BLaER1 treated with 17β-estradiol and CSF1 and Interleukin-3, amounts not matched to agents 10 nM and 100 nM (cell line): ENCODE measurements around the gene CYP2A13.
"Not testable (repeated sequence)": the region's sequence is repeated elsewhere in the genome, so short reads cannot be mapped to it uniquely, and the experiment has no call there.

Experiments
- H3K27ac ChIP-seq, 11 experiments: shearing (Covaris generic); formaldehyde crosslinking; 2 replicates each; pipeline ENCODE4 v1.8.1; 2022
- H3K27me3 ChIP-seq, 11 experiments: shearing (Covaris generic); formaldehyde crosslinking; 2 replicates each; pipeline ENCODE4 v1.8.1; 2022
- H3K36me3 ChIP-seq, 11 experiments: shearing (Covaris generic); formaldehyde crosslinking; 2 replicates each; pipeline ENCODE4 v1.8.1; 2022
- H3K4me1 ChIP-seq, 10 experiments: shearing (Covaris generic); formaldehyde crosslinking; 2 replicates each; pipeline ENCODE4 v1.8.1; 2022
- H3K4me2 ChIP-seq, 11 experiments: shearing (Covaris generic); formaldehyde crosslinking; 2 replicates each; pipeline ENCODE4 v1.8.1; 2022
- H3K4me3 ChIP-seq, 10 experiments: shearing (Covaris generic); formaldehyde crosslinking; 2 replicates each; pipeline ENCODE4 v1.8.1; 2022
- H3K9ac ChIP-seq, 11 experiments: shearing (Covaris generic); formaldehyde crosslinking; 2 replicates each; pipeline ENCODE4 v1.8.1; 2022
- H3K9me3 ChIP-seq, 11 experiments: shearing (Covaris generic); formaldehyde crosslinking; replicated peaks in 1 of 11; 2 replicates each; pipeline ENCODE4 v1.8.1; 2022
- H4K20me1 ChIP-seq, 11 experiments: shearing (Covaris generic); formaldehyde crosslinking; 2 replicates each; pipeline ENCODE4 v1.8.1; 2022
- Cebpa-rat ChIP-seq, 11 experiments: shearing (Covaris generic); IDR thresholded peaks; 2 replicates each; pipeline ENCODE4 v1.8.1; 2022

CYP2A13 gene

GRCh38 chr19:41128692-41129091, 40.4 kb downstream of the CYP2A13 start:
- peak overlapping the region; percentile 56 to 93 (median 74); a peak in 21 of 22 replicates for H3K4me2 ChIP-seq
- no peaks in the 10 kb centered on the region for H3K36me3 ChIP-seq
- no peaks in the 10 kb centered on the region for H3K27me3 ChIP-seq
- no peaks in the 10 kb centered on the region for H3K9me3 ChIP-seq
- peaks cover 0 to 11% (median 8%) of the 10 kb centered on the region in 10 experiments; a peak in 11 of 20 replicates for H3K4me1 ChIP-seq
- H3K4me3 ChIP-seq, result no peak overlapping the region
- no peaks in the 10 kb centered on the region for H4K20me1 ChIP-seq
- H3K27ac ChIP-seq, result no peak overlapping the region
- no peak for TF ChIP-seq Cebpa-rat (IDR thresholded peaks at IDR 0.05)
- no peak overlapping the region for H3K9ac ChIP-seq

- Histone ChIP-seq H3K4me3 (no peak overlapping the region), H3K4me2 (no peak overlapping the region), H3K36me3 (no peaks in the 10 kb centered on the region), H3K27ac (no peak overlapping the region), H3K27me3 (peaks cover 0 to 13% (median 0%) of the 10 kb centered on the region in 11 experiments; a peak in 3 of 22 replicates), H4K20me1 (no peaks in the 10 kb centered on the region), H3K9me3 (no peaks in the 10 kb centered on the region), H3K9ac (no peak overlapping the region), H3K4me1 (peaks cover 0 to 11% (median 8%) of the 10 kb centered on the region in 10 experiments; a peak in 11 of 20 replicates)
- no peak for TF ChIP-seq Cebpa-rat (IDR thresholded peaks at IDR 0.05)
Measured at GRCh38 chr19:41131186-41131585, 42.9 kb downstream of the CYP2A13 start.

GRCh38 chr19:41133260-41133659, 45.0 kb downstream of the CYP2A13 start:
- no peak overlapping the region for H3K27ac ChIP-seq
- peaks cover 0 to 13% (median 0%) of the 10 kb centered on the region in 11 experiments; a peak in 3 of 22 replicates for H3K27me3 ChIP-seq

GRCh38 chr19:41134616-41135015, 46.4 kb downstream of the CYP2A13 start:
- Histone ChIP-seq H3K4me3 (no peak overlapping the region), H3K27ac (no peak overlapping the region), H4K20me1 (no peaks in the 10 kb centered on the region), H3K4me2 (no peak overlapping the region), H3K9me3 (no peaks in the 10 kb centered on the region), H3K4me1 (no peaks in the 10 kb centered on the region), H3K9ac (no peak overlapping the region), H3K36me3 (no peaks in the 10 kb centered on the region), H3K27me3 (peaks cover 0 to 13% (median 0%) of the 10 kb centered on the region in 11 experiments; a peak in 3 of 22 replicates)
- TF ChIP-seq Cebpa-rat (IDR thresholded peaks at IDR 0.05), result no peak

More at GRCh38 chr19:41133260-41133659, 45.0 kb downstream of the CYP2A13 start:
- Histone ChIP-seq H3K9ac (no peak overlapping the region), H3K4me2 (no peak overlapping the region), H3K4me3 (no peak overlapping the region), H3K4me1 (peaks cover 0 to 6% (median 3%) of the 10 kb centered on the region in 10 experiments; a peak in 8 of 20 replicates), H3K9me3 (no peaks in the 10 kb centered on the region), H4K20me1 (no peaks in the 10 kb centered on the region), H3K36me3 (no peaks in the 10 kb centered on the region)
- no peak for TF ChIP-seq Cebpa-rat (IDR thresholded peaks at IDR 0.05)

- Histone ChIP-seq H3K4me2 (peak overlapping the region in 2 of 11 experiments; percentile 14 to 26; a peak in 2 of 22 replicates), H3K27me3 (peaks cover 0 to 13% (median 0%) of the 10 kb centered on the region in 11 experiments; a peak in 3 of 22 replicates)
- not testable (repeated sequence) for H3K4me1 ChIP-seq, H3K36me3 ChIP-seq, H3K4me3 ChIP-seq, H3K9me3 ChIP-seq, H3K9ac ChIP-seq, H3K27ac ChIP-seq, H4K20me1 ChIP-seq
Measured at GRCh38 chr19:41135390-41136384, 47.4 kb downstream of the CYP2A13 start.

- Histone ChIP-seq H4K20me1 (no peaks in the 10 kb centered on the region), H3K9me3 (no peaks in the 10 kb centered on the region), H3K27me3 (peaks cover 0 to 13% (median 0%) of the 10 kb centered on the region in 11 experiments; a peak in 3 of 22 replicates), H3K4me1 (no peaks in the 10 kb centered on the region), H3K4me3 (no peak overlapping the region), H3K27ac (no peak overlapping the region), H3K4me2 (no peak overlapping the region), H3K36me3 (no peaks in the 10 kb centered on the region), H3K9ac (no peak overlapping the region)
- no peak for TF ChIP-seq Cebpa-rat (IDR thresholded peaks at IDR 0.05)
Measured at GRCh38 chr19:41136636-41137455, 48.6 kb downstream of the CYP2A13 start.

GRCh38 chr19:41144403-41144802, 56.2 kb downstream of the CYP2A13 start:
- Histone ChIP-seq H3K4me3 (no peak overlapping the region), H3K4me2 (no peak overlapping the region), H3K27ac (no peak overlapping the region), H3K9me3 (0 out of 22 replicates have a peak, but pooled peaks cover 0 to 6% (median 0%) of the 10 kb centered on the region in 11 experiments), H3K9ac (no peak overlapping the region), H4K20me1 (no peaks in the 10 kb centered on the region), H3K4me1 (no peaks in the 10 kb centered on the region), H3K27me3 (no peaks in the 10 kb centered on the region), H3K36me3 (no peaks in the 10 kb centered on the region)
- TF ChIP-seq Cebpa-rat (IDR thresholded peaks at IDR 0.05), result no peak
